Cardiac muscle cell (in vitro differentiated cells and primary cell): ENCODE results near the gene NAALADL2. TPM values are rescaled to one million over a fixed set of nuclear protein-coding genes. Genes with fewer than 3 reads are reported as not detected.
"Not testable (repeated sequence)": the region's sequence is repeated elsewhere in the genome, so short reads cannot be mapped to it uniquely, and the experiment has no call there.

ENCODE experiments used
- DNase-seq, 2 donors: peaks; one replicate each; pipeline versions ENCODE4 v3.0.0 to v3.0.0-alpha.2; 2010 to 2017; ENCODE audit warnings: low read depth in 1 of 2, low spot score in 1 of 2
- H3K27ac ChIP-seq: fragments of 200-600 bp; sonication (generic); 2 replicates; pipeline ENCODE4 v1.5.1; 2016
- H3K27me3 ChIP-seq: fragments of 200-600 bp; sonication (generic); 2 replicates; pipeline ENCODE4 v1.6.0; 2016; ENCODE audit warnings: control low read depth
- H3K36me3 ChIP-seq: fragments of 200-600 bp; sonication (generic); 2 replicates; pipeline ENCODE4 v1.5.1; 2016; ENCODE audit warnings: control low read depth
- H3K4me1 ChIP-seq: fragments of 200-600 bp; sonication (generic); 2 replicates; pipeline ENCODE4 v1.8.1; 2017; ENCODE audit warnings: low read depth, mild to moderate bottlenecking, mixed run types
- H3K4me3 ChIP-seq: fragments of 200-600 bp; sonication (generic); 2 replicates; pipeline ENCODE4 v1.5.1; 2016; ENCODE audit warnings: mild to moderate bottlenecking
- H3K9me3 ChIP-seq: fragments of 200-600 bp; sonication (generic); 2 replicates; pipeline ENCODE4 v1.5.1; 2017; ENCODE audit warnings: low read depth, mild to moderate bottlenecking, control low read depth
- CTCF ChIP-seq: IDR thresholded peaks from 2 replicates; pipeline ENCODE4 v1.5.1; 2012; ENCODE audit warnings: low read depth, mild to moderate bottlenecking, low read length
- polyA plus RNA-seq: library from polyadenylated mRNA; unstranded; fragments of >200 nt; fragmentation: Nextera tagmentation; extraction: Ambion mirVana; gene quantifications from 2 replicates; pipeline ENCODE4 v1.2.1, GENCODE V29; 2016
- total RNA-seq: library from RNA; depleted of rRNA; stranded (reverse); fragments of >200 nt; gene quantifications from 2 replicates; pipeline ENCODE4 v1.2.3, GENCODE V29; 2016

Gene NAALADL2
- total and polyA plus RNA-seq, 2 experiments from 2014 or later = 2.4 to 3.8 TPM

- peak in 1 of 2 donors; percentile 20 for DNase-seq
- TF ChIP-seq CTCF = no peak
- no peaks in the 10 kb centered on the region for H3K4me1 ChIP-seq
- no peak overlapping the region for H3K27ac ChIP-seq
- H3K27me3 ChIP-seq = no peaks in the 10 kb centered on the region
- H3K9me3 ChIP-seq = no peaks in the 10 kb centered on the region
- H3K4me3 ChIP-seq = no peak overlapping the region
- no peaks in the 10 kb centered on the region for H3K36me3 ChIP-seq
Observed at GRCh38 chr3:175526609-175527280, 667.6 kb downstream of the NAALADL2 start.

GRCh38 chr3:175528693-175529092 is 669.6 kb downstream of the NAALADL2 start:
- not testable (repeated sequence) for DNase-seq, H3K36me3 ChIP-seq, H3K27ac ChIP-seq, H3K9me3 ChIP-seq, H3K4me3 ChIP-seq, H3K27me3 ChIP-seq, H3K4me1 ChIP-seq

- Histone ChIP-seq H3K36me3 (no peaks in the 10 kb centered on the region), H3K27ac (no peak overlapping the region), H3K9me3 (no peaks in the 10 kb centered on the region), H3K4me1 (no peaks in the 10 kb centered on the region), H3K4me3 (no peak overlapping the region), H3K27me3 (no peaks in the 10 kb centered on the region)
- DNase-seq = no peak
- TF ChIP-seq CTCF = no peak
Observed at GRCh38 chr3:175535351-175535750, 676.2 kb downstream of the NAALADL2 start.

- TF ChIP-seq CTCF = no peak
- Histone ChIP-seq H3K27me3 (no peaks in the 10 kb centered on the region), H3K36me3 (no peaks in the 10 kb centered on the region), H3K4me3 (no peak overlapping the region), H3K27ac (no peak overlapping the region), H3K9me3 (no peaks in the 10 kb centered on the region), H3K4me1 (no peaks in the 10 kb centered on the region)
- no peak for DNase-seq
Observed at GRCh38 chr3:175546115-175546514, 687.0 kb downstream of the NAALADL2 start.

GRCh38 chr3:175552929-175553328 is 693.8 kb downstream of the NAALADL2 start:
- Histone ChIP-seq H3K27ac (no peak overlapping the region), H3K9me3 (no peaks in the 10 kb centered on the region), H3K36me3 (no peaks in the 10 kb centered on the region), H3K4me3 (no peak overlapping the region), H3K4me1 (no peaks in the 10 kb centered on the region), H3K27me3 (no peaks in the 10 kb centered on the region)
- DNase-seq = no peak
- TF ChIP-seq CTCF = no peak

GRCh38 chr3:175554801-175555200 is 695.7 kb downstream of the NAALADL2 start:
- DNase-seq = no peak
- H3K4me3 ChIP-seq = no peak overlapping the region
- H3K9me3 ChIP-seq = no peaks in the 10 kb centered on the region
- no peak overlapping the region for H3K27ac ChIP-seq
- H3K4me1 ChIP-seq = no peaks in the 10 kb centered on the region
- no peaks in the 10 kb centered on the region for H3K36me3 ChIP-seq
- TF ChIP-seq CTCF = no peak
- H3K27me3 ChIP-seq = no peaks in the 10 kb centered on the region
